LNCaP clone FGC (cell line): ENCODE data around the gene PRKAR1B.

Source experiments
- DNase-seq: peaks from one replicate; pipeline ENCODE4 v3.0.0-alpha.2; 2011; ENCODE audit warnings: low read depth
- H3K4me3 ChIP-seq: 2 replicates; pipeline ENCODE4 v1.5.1; 2011; ENCODE audit warnings: mild to moderate bottlenecking, low read depth, low read length, control low read depth
- TF ChIP-seq, protein P1 (sequence below): IDR thresholded peaks from 2 replicates; pipeline ENCODE4 v1.5.1; 2012; ENCODE audit warnings: mild to moderate bottlenecking; ENCODE audit not compliant: control insufficient read depth, insufficient read depth; ENCODE audit errors: extremely low read depth

The PRKAR1B gene

DNA sequence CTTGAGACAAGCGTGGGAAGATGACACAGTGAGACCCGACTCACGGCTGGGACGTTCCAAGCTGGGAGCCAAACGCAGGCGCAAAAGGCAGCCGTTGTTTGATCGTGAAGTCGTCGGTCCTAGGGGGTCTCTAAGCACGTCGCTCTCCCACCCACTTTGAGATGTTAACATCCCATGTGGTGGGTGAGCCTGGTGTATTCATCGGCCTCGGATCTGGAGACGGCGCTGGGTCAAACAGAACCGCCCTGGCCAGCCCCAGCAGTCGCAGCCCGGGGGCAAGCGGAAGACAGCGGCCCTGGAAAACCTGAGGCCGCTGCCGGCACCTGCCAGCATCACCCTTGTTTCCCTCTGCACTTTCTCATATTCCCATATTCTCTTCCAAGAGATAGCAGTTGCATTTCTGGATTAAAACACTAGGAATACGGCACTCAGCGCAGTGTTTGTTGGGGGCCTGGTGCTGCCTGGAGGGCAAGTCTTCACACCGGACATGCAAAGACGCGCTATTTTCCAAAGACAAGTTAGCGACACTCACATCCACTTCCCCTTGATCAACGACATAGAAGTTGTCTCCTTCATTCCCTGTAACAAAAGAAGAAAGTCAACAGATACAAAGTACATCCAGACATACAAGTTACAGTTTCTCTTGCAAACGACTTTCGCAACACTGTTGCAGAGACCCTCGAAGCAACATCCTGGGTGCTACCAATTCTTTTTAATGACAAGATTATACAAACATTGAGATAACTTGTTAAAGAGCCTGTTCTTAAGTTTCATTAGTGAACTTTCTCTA, 121.2 kb downstream of the PRKAR1B start:
- no peak for DNase-seq
- TF ChIP-seq, protein P1, sequence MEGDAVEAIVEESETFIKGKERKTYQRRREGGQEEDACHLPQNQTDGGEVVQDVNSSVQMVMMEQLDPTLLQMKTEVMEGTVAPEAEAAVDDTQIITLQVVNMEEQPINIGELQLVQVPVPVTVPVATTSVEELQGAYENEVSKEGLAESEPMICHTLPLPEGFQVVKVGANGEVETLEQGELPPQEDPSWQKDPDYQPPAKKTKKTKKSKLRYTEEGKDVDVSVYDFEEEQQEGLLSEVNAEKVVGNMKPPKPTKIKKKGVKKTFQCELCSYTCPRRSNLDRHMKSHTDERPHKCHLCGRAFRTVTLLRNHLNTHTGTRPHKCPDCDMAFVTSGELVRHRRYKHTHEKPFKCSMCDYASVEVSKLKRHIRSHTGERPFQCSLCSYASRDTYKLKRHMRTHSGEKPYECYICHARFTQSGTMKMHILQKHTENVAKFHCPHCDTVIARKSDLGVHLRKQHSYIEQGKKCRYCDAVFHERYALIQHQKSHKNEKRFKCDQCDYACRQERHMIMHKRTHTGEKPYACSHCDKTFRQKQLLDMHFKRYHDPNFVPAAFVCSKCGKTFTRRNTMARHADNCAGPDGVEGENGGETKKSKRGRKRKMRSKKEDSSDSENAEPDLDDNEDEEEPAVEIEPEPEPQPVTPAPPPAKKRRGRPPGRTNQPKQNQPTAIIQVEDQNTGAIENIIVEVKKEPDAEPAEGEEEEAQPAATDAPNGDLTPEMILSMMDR = no peak
- H3K4me3 ChIP-seq = no peak overlapping the region

GRCh38 chr7:604884-605531, 122.1 kb downstream of the PRKAR1B start:
- DNase-seq = no peak
- no peak overlapping the region for H3K4me3 ChIP-seq
- TF ChIP-seq, protein P1 = no peak

DNA sequence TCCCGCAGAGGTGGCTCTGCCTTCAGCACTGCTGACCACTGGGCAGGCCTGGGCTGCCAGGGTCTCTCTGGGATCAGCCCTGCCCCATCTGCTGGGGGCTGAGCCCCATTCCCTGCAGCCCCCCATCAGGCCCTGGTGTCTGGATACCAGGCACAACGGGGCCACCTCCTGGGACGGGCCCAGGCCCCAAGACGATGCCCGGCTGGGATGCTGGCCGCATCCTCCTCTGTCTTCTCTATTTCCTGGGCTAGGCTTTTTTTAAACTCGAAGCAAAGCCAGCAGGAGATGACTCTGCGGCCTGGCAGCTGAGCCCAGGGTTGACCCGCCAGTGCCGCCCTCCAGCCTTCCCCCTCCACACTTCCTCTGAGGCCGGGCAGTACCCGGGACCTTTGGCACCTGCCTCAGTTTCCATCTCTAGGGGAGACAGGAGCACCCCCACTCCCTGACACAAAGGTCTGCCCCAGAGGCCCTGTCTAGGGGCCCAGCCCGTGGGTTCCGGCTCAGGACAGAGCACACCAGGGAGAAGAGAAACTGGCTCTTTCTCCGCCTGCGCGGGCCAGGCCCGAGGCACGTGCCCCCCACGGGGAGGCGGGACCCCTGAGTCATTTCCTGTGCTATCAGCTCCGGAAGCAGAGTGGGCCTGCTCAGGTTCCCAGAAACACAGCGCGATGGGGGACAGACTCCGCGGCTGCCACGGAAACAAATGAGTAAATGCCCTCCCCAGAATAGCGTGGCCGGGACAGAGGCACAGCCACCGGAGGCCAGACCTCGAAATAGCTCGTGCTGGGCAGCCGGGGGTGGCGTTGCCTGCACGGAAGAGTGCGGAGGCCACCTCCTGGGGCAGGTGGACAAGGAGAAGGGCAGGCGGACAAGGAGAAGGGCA, 122.8 kb downstream of the PRKAR1B start:
- TF ChIP-seq, protein P1 = no peak
- no peak for DNase-seq

DNA sequence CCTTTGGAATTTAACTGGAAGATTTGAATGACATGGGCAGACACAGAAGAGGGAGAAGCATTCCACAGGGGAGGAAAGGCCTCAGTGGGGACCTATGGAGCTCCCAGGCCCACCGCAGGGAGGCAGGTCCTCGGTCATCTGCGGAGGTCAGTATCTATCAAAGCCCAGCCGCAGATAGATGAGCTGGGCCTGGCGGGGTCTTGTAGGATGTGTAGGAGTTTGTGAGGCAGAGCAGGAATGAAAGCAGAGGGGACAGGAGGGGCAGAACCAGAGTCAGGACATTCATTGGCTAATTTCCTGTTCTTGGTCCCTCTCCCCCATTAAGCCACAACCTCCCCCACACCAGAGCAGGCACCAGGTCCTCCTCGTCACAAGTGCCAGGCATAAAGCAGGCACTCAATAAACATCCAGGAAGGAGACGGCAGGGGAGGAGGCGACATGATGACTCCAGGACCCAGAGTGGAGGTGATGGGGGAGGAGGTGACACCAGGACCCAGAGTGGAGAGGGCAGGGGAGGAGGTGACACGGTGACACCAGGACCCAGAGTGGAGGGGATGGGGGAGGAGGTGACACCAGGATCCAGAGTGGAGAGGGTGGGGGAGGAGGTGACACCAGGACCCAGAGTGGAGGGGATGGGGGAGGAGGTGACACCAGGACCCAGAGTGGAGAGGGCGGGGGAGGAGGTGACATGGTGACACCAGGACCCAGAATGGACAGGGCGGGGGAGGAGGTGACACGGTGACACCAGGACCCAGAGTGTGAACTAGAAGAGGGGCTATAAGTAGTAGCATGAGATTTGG, 123.7 kb downstream of the PRKAR1B start:
- TF ChIP-seq, protein P1 = no peak
- DNase-seq = no peak
- no peak overlapping the region for H3K4me3 ChIP-seq

More for the DNA sequence above, 122.8 kb downstream of the PRKAR1B start:
- no peak overlapping the region for H3K4me3 ChIP-seq

DNA sequence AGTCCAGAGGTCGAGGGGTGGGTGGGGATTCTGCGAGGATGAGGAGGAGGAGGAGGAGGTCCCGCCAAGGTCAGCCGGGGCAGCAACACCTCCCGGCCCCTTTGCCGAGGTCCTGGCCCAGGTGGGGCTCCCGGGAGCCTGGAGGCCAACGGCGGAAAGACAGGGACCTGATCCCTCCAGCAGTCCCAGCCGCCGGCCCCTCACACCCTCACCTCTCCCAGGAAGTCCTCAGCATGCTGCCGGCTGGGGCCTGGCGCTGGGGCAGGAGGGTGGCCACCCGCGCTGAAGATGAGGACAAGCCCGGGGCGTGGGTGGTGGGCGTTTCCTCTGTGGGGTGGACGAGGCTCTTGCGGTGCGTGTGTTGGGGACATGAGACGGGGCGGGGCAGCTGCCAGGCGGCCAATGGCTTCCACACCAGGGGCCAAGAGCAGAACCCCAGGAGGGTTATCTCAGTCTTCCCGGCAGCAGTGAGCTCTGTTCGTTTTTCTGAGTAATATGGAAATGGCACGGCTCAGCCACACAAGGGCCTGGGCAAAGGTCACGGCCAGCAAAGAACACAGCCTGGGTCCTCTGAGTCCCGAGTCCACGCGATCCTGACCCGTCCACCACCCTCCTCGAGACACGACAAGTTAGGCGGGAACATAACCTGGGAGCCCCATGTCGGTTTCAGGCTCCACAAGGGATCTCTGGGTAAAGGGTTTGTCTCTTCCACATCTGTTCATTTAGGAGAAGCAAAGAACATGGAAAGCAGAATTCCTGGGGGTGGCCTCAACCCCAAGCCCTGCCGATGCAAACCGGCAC, 124.5 kb downstream of the PRKAR1B start:
- no peak for DNase-seq
- TF ChIP-seq, protein P1 = no peak
- no peak overlapping the region for H3K4me3 ChIP-seq
